Lung (tissue), 12 donors: Measurements from ENCODE around the gene FBXL17. TPM values are rescaled to one million over a fixed set of nuclear protein-coding genes. Genes with fewer than 3 reads are reported as not detected.
A peak's percentile ranks its signal among the peaks of the same experiment; 100 is the strongest.

Source experiments
- ATAC-seq: fragments of 200-7000 bp; cut with Tn5 transposase; one replicate; pipeline ENCODE4 v1.9.1; 2020; ENCODE audit warnings: moderate number of reproducible peaks; ENCODE audit not compliant: insufficient read depth, low FRiP score
- DNase-seq, 3 donors: peaks; one replicate each; pipeline ENCODE4 v3.0.0-alpha.2; 2013 to 2017
- H3K27ac ChIP-seq, 2 donors: one replicate each; pipeline ENCODE4 v1.5.1; 2013; ENCODE audit warnings: mild to moderate bottlenecking in 2 of 2, moderate library complexity in 2 of 2, control low read depth in 1 of 2, inconsistent platforms in 1 of 2, low read depth in 1 of 2, low read length in 1 of 2
- H3K27me3 ChIP-seq, 3 donors: one replicate each; pipeline ENCODE4 v1.5.1; 2013; ENCODE audit warnings: low read length in 2 of 3; ENCODE audit not compliant: control insufficient read depth in 3 of 3, insufficient read depth in 3 of 3
- H3K36me3 ChIP-seq, 4 donors: one replicate each; pipeline ENCODE4 v1.5.1; 2013; ENCODE audit warnings: low read length in 4 of 4, mild to moderate bottlenecking in 1 of 4, moderate library complexity in 1 of 4; ENCODE audit not compliant: control insufficient read depth in 4 of 4, insufficient read depth in 4 of 4
- H3K4me1 ChIP-seq, 5 donors: one replicate each; pipeline ENCODE4 v1.5.1; 2013; ENCODE audit warnings: low read length in 5 of 5, mild to moderate bottlenecking in 2 of 5, moderate library complexity in 1 of 5; ENCODE audit not compliant: control insufficient read depth in 5 of 5, insufficient read depth in 5 of 5
- H3K4me3 ChIP-seq: one replicate; pipeline ENCODE4 v1.5.1; 2013; ENCODE audit warnings: mild to moderate bottlenecking, control low read depth, moderate library complexity
- H3K9ac ChIP-seq, 2 donors: one replicate each; pipeline ENCODE4 v1.5.1; 2013; ENCODE audit warnings: low read length in 2 of 2, control low read depth in 1 of 2; ENCODE audit not compliant: insufficient read depth in 1 of 2
- H3K9me3 ChIP-seq, 4 donors: one replicate each; pipeline ENCODE4 v1.5.1; 2013; ENCODE audit warnings: low read length in 3 of 4, mild to moderate bottlenecking in 1 of 4, moderate library complexity in 1 of 4; ENCODE audit not compliant: control insufficient read depth in 4 of 4, insufficient read depth in 3 of 4
- WGBS, 2 donors: extraction: QIAGEN DNeasy Blood & Tissue Kit; methylation state at CpG; one replicate each; pipeline ENCODE4 v1.1.7; 2013; 5-methylcytosine and 5-hydroxymethylcytosine counted together
- polyA plus RNA-seq, 2 donors: library from polyadenylated mRNA; stranded (reverse); fragments of 200-250 nt; gene quantifications; one replicate each; pipeline ENCODE4 v1.2.1, GENCODE V29; 2013
- total RNA-seq, 2 donors: library from RNA; depleted of rRNA in 1 of 2; stranded (reverse); fragments of >200 nt in 1 of 2; gene quantifications; one replicate each; pipeline ENCODE4 v1.2.1, GENCODE V29; 2014 to 2021
- TF ChIP-seq, protein P1 (sequence below): IDR thresholded peaks from 2 replicates; pipeline ENCODE4 v1.5.1; 2012; ENCODE audit warnings: mild to moderate bottlenecking; ENCODE audit errors: control extremely low read depth, extremely low read depth
- donor health status: control.
- donor health status: control.
- donor health status: Bipolar disorder and iron deficiency.
- donor health status: healthy.
- donor health status: DM: yes; HTN: yes; CAD: no.

Gene FBXL17
- total and polyA plus RNA-seq, 4 donors = 4.0 to 23.9 (median 13.6) TPM

DNA sequence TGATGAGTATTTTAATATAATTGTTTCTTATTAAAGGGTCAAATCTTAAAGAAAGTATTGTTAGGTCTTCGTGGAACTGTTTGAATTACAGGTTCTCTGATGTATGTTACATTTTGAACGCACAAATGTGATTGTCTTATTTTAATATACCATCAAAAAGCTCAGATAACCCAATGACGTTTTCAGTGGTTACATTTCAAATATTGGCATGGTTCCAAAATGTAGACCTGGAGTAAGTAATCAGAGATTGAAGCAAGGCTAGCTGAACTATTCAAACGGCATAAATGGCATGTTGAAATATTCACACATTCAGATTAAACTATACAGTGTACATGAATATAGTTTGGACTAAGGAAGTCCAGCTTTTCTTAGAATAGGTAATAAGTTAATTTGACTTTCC is 429.4 kb downstream of the FBXL17 start:
- no peak for ATAC-seq
- DNase-seq = peak in 1 of 3 donors; percentile 8
- no peak overlapping the region for H3K4me3 ChIP-seq
- TF ChIP-seq, protein P1, sequence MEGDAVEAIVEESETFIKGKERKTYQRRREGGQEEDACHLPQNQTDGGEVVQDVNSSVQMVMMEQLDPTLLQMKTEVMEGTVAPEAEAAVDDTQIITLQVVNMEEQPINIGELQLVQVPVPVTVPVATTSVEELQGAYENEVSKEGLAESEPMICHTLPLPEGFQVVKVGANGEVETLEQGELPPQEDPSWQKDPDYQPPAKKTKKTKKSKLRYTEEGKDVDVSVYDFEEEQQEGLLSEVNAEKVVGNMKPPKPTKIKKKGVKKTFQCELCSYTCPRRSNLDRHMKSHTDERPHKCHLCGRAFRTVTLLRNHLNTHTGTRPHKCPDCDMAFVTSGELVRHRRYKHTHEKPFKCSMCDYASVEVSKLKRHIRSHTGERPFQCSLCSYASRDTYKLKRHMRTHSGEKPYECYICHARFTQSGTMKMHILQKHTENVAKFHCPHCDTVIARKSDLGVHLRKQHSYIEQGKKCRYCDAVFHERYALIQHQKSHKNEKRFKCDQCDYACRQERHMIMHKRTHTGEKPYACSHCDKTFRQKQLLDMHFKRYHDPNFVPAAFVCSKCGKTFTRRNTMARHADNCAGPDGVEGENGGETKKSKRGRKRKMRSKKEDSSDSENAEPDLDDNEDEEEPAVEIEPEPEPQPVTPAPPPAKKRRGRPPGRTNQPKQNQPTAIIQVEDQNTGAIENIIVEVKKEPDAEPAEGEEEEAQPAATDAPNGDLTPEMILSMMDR = no peak
- no peak overlapping the region for H3K9ac ChIP-seq
- H3K27me3 ChIP-seq = no peaks in the 10 kb centered on the region
- no peaks in the 10 kb centered on the region for H3K9me3 ChIP-seq
- no peaks in the 10 kb centered on the region for H3K36me3 ChIP-seq
- WGBS, 2 donors = 68 to 80% methylated on average over 4 of the region's 4 CpGs
- peaks cover 0 to 3% (median 0%) of the 10 kb centered on the region in 5 donors for H3K4me1 ChIP-seq
- H3K27ac ChIP-seq = no peak overlapping the region

DNA sequence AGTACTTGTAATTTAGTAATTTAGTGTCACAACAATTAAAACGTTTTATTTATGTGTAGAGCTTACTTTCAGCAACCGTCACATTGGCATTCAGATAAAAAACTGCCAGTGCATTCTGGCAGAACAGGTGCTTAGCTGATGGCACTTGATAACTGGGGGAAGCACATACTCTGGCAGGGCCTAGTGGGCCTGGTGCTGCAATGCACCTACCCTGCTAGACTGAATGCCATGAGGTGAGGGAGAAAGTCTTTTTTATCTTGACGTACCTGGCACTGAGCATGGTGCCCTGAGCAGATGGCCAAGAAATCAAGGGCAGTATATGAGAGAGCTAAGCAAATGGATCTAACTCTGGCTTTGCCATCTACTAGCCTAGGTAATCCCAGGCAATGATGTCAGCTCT is 430.6 kb downstream of the FBXL17 start:
- Histone ChIP-seq H3K36me3 (no peaks in the 10 kb centered on the region), H3K27ac (no peak overlapping the region), H3K4me1 (peaks cover 0 to 3% (median 0%) of the 10 kb centered on the region in 5 donors), H3K9ac (no peak overlapping the region), H3K4me3 (no peak overlapping the region), H3K27me3 (no peaks in the 10 kb centered on the region), H3K9me3 (no peaks in the 10 kb centered on the region)
- 76 to 81% methylated on average over 3 of the region's 3 CpGs for WGBS, 2 donors
- ATAC-seq (no peak), DNase-seq (no peak)
- TF ChIP-seq, protein P1 = no peak

DNA sequence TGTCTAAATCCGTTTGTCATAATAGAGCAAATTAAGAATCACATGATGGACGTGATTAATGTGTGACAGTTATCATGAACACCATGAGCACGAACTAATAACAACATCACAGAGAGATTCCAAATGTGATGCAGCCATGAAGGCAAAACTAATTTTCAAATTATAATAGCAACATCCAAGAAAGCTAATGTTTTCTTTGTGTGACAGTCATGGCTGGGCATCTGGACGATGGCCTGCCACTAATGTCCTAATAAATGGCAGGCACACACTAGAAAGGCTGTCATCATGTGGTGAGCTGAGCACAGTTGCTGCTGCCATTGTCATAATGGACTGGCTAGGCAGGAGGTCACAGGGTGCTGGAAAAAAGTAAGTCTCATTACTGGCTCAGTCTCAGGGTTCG is 431.1 kb downstream of the FBXL17 start:
- no peak overlapping the region for H3K9ac ChIP-seq
- DNase-seq (no peak), ATAC-seq (no peak)
- 95 to 96% methylated on average over 5 of the region's 5 CpGs for WGBS, 2 donors
- H3K36me3 ChIP-seq = no peaks in the 10 kb centered on the region
- TF ChIP-seq, protein P1 = no peak
- no peaks in the 10 kb centered on the region for H3K27me3 ChIP-seq
- H3K9me3 ChIP-seq = no peaks in the 10 kb centered on the region
- H3K4me3 ChIP-seq = no peak overlapping the region
- no peak overlapping the region for H3K27ac ChIP-seq
- peaks cover 0 to 3% (median 0%) of the 10 kb centered on the region in 5 donors for H3K4me1 ChIP-seq

DNA sequence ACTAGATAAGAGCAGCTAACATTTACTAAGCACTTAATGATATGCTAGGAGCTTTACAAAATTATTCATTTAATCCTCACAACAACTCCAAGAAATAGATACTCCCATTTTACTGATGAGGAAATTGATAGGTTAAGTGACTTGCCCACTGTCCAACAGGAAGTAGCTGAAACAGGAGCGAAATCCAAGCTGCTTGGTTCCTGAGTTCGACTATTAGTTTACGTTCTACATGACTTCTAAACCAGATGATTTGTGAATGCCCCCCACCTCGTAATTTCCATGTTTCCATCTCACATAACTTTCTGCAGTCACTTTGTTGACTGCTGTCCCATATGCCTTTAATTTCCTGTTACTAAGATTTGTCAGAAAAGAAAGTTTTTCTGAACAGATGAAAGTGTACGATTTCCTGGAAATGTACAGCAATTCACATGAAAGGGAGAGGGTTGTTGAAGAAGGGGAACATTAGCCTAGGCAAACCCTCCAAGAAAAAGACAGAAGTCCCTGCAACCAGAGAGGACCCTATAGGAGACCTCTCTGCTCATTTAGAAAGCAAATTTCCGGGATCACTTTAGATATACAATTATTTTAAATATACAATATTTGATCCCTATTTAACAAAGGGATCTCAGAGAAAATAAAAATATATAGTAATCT is 432.1 kb downstream of the FBXL17 start:
- 84 to 86% methylated on average over 6 of the region's 6 CpGs for WGBS, 2 donors
- TF ChIP-seq, protein P1 = no peak

More for the DNA sequence above, 432.1 kb downstream of the FBXL17 start:
- no peak overlapping the region for H3K9ac ChIP-seq
- DNase-seq (no peak), ATAC-seq (no peak)
- H3K27ac ChIP-seq = no peak overlapping the region
- no peaks in the 10 kb centered on the region for H3K27me3 ChIP-seq
- no peak overlapping the region for H3K4me3 ChIP-seq
- no peaks in the 10 kb centered on the region for H3K36me3 ChIP-seq
- H3K9me3 ChIP-seq = no peaks in the 10 kb centered on the region
- H3K4me1 ChIP-seq = peaks cover 0 to 3% (median 0%) of the 10 kb centered on the region in 5 donors
